SK-N-MC (cell line): Measurements from ENCODE around the gene HMCES.

Experiments used
- EZH2 ChIP-seq: fragments of 200-600 bp; sonication (generic); IDR thresholded peaks from one replicate; pipeline ENCODE4 v1.6.1; 2017; ENCODE audit warnings: antibody characterized with exemption
- FOXP2 ChIP-seq: optimal IDR thresholded peaks from 2 replicates; pipeline ENCODE3; 2011; ENCODE audit warnings: mild to moderate bottlenecking, moderate library complexity; ENCODE audit not compliant: insufficient read depth; ENCODE audit errors: extremely low read length, control extremely low read depth
- POLR2AphosphoS5 ChIP-seq: IDR thresholded peaks from 2 replicates; pipeline ENCODE4 v1.6.1; 2012; ENCODE audit warnings: mild to moderate bottlenecking, low read depth, low read length, borderline replicate concordance

DNA sequence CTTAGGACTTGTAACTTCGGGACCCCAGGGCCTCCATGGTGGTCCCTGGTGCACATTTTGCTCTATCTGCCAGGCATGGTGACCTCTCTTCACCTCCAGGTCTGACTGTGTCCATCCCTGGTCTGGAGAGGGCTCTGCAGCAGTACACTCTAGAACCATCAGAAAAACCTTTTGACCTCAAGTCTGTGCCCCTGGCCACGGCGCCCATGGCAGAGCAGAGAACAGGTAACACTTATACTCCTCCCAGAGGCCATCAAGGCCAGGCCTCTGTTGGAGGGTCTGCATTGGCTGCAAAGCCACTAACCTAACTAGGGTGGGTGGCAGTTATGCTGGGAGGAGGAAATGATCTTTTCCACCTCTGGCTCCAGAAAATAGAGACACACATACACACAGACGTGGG lies 10.3 kb upstream of the HMCES start:
- TF ChIP-seq EZH2: no peak
- no peak for TF ChIP-seq POLR2AphosphoS5
- no peak for TF ChIP-seq FOXP2
